ENCODE data around the gene CCDC126.
"Not testable (repeated sequence)": the region's sequence is repeated elsewhere in the genome, so short reads cannot be mapped to it uniquely, and the experiment has no call there.

CCDC126 gene

GRCh38 chr7:23628370-23628769 lies 31.2 kb downstream of the CCDC126 start:
- DNase-seq (ENCODE audit: low read depth in 2 of 2): no peak

GRCh38 chr7:23633417-23633816 lies 36.2 kb downstream of the CCDC126 start:
- no peak for DNase-seq (ENCODE audit: low read depth in 2 of 2)

- no peak for DNase-seq (ENCODE audit: low read depth in 2 of 2)
Observed at GRCh38 chr7:23645822-23646221, 48.6 kb downstream of the CCDC126 start.

- no peak for DNase-seq (ENCODE audit: low read depth in 2 of 2)
Observed at GRCh38 chr7:23653942-23654341, 56.8 kb downstream of the CCDC126 start.

- DNase-seq (ENCODE audit: low read depth in 2 of 2): no peak
Observed at GRCh38 chr7:23654508-23654907, 57.3 kb downstream of the CCDC126 start.

GRCh38 chr7:23655433-23655832 lies 58.3 kb downstream of the CCDC126 start:
- DNase-seq (ENCODE audit: low read depth in 2 of 2): no peak

- no peak for DNase-seq (ENCODE audit: low read depth in 2 of 2)
Observed at GRCh38 chr7:23658831-23659427, 61.7 kb downstream of the CCDC126 start.

- no peak for DNase-seq (ENCODE audit: low read depth in 2 of 2)
Observed at GRCh38 chr7:23661385-23661784, 64.2 kb downstream of the CCDC126 start.

GRCh38 chr7:23662124-23662983 lies 65.2 kb downstream of the CCDC126 start:
- DNase-seq (ENCODE audit: low read depth in 2 of 2): peak; percentile 16 to 22

- DNase-seq (ENCODE audit: low read depth in 2 of 2): no peak
Observed at GRCh38 chr7:23662984-23663313, 65.8 kb downstream of the CCDC126 start.

GRCh38 chr7:23664122-23664521 lies 66.9 kb downstream of the CCDC126 start:
- DNase-seq (ENCODE audit: low read depth in 2 of 2): no peak

- DNase-seq (ENCODE audit: low read depth in 2 of 2): no peak
Observed at GRCh38 chr7:23672033-23672432, 74.9 kb downstream of the CCDC126 start.

- peak; percentile 26 to 27 for DNase-seq (ENCODE audit: low read depth in 2 of 2)
Observed at GRCh38 chr7:23679898-23680413, 82.8 kb downstream of the CCDC126 start, which contains the start of gene FAM221A. Gene FAM221A, plus strand, starts transcription at chr7:23680199. Its CDS starts 20 bp downstream, at chr7:23680219.

- DNase-seq (ENCODE audit: low read depth in 2 of 2): no peak
Observed at GRCh38 chr7:23680414-23681405, 83.5 kb downstream of the CCDC126 start.

- DNase-seq (ENCODE audit: low read depth in 2 of 2): not testable (repeated sequence)
Observed at GRCh38 chr7:23684041-23684440, 86.9 kb downstream of the CCDC126 start.

- DNase-seq (ENCODE audit: low read depth in 2 of 2): no peak
Observed at GRCh38 chr7:23685731-23686130, 88.5 kb downstream of the CCDC126 start.

- no peak for DNase-seq (ENCODE audit: low read depth in 2 of 2)
Observed at GRCh38 chr7:23687011-23687410, 89.8 kb downstream of the CCDC126 start.

- DNase-seq (ENCODE audit: low read depth in 2 of 2): no peak
Observed at GRCh38 chr7:23689165-23689564, 92.0 kb downstream of the CCDC126 start.

GRCh38 chr7:23691320-23691719 lies 94.1 kb downstream of the CCDC126 start:
- no peak for DNase-seq (ENCODE audit: low read depth in 2 of 2)

GRCh38 chr7:23693224-23693623 lies 96.0 kb downstream of the CCDC126 start:
- no peak for DNase-seq (ENCODE audit: low read depth in 2 of 2)

Data from fibroblast of skin of left biceps (primary cell).